GM12875 (cell line): ENCODE data around the gene UBE2I.
"Not testable (repeated sequence)": the region's sequence is repeated elsewhere in the genome, so short reads cannot be mapped to it uniquely, and the experiment has no call there.

Source experiments
- H3K4me3 ChIP-seq: one replicate; pipeline ENCODE4 v1.5.1; 2011; ENCODE audit warnings: low read depth, low read length, control low read depth
- TF ChIP-seq, protein P1 (sequence below): IDR thresholded peaks from 2 replicates; pipeline ENCODE4 v1.5.1; 2011; ENCODE audit warnings: low read depth, mild to moderate bottlenecking, control low read depth, inconsistent platforms, low read length, moderate library complexity, borderline replicate concordance; ENCODE audit not compliant: insufficient read depth

The UBE2I gene

DNA sequence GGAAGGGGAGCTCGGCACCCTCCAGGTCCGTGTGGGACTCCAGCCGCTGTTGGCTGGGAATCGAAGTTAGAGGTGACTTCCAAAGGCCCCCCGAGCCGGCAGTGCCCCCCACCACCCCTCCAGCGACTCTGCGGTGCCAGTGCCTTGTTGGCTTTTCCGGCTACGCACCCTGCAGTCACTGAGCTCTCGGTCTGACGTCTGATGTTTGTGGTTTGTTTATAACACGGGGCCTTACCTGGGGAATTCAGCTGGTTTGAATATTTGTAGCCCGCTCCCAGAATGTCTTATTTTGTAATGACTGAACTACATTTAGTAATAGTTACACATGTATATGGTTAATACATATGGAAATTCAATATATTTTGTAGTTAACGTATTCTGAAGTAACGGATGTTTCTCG, 17.0 kb downstream of the UBE2I start:
- TF ChIP-seq, protein P1, sequence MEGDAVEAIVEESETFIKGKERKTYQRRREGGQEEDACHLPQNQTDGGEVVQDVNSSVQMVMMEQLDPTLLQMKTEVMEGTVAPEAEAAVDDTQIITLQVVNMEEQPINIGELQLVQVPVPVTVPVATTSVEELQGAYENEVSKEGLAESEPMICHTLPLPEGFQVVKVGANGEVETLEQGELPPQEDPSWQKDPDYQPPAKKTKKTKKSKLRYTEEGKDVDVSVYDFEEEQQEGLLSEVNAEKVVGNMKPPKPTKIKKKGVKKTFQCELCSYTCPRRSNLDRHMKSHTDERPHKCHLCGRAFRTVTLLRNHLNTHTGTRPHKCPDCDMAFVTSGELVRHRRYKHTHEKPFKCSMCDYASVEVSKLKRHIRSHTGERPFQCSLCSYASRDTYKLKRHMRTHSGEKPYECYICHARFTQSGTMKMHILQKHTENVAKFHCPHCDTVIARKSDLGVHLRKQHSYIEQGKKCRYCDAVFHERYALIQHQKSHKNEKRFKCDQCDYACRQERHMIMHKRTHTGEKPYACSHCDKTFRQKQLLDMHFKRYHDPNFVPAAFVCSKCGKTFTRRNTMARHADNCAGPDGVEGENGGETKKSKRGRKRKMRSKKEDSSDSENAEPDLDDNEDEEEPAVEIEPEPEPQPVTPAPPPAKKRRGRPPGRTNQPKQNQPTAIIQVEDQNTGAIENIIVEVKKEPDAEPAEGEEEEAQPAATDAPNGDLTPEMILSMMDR, result no peak
- H3K4me3 ChIP-seq, result no peak overlapping the region

DNA sequence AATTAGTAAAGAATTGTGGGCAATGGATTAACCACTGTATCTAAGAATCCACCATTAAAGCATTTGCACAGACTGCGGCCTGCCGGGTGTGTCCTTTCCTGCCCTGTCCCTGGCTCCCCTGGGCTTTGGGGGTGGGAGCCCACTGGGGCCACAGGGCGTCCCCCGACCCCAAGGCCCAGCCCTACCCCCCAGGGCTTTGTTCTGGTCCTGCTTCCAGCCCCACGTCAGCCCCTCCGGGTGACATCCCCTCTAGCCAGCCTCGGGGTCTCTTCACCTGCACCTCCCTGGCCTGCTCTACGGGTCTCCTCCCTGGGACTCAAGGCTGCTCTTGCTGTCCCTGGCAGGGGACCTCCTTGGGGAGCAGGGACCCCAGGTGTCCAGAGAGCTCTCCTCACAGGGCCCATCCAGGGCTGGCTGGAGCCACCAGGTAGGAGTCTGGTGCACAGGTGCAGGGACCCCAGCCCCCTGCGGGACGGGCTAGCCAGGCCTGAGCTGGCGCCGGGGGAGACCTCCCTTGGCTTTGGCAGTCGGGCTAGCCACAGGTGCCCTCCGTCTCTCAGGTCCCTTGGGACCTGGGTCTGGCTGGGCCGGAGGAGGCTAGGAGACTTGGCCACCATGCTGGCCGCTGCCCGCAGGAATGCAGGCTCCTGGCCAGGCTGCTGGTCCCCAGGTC, 17.6 kb downstream of the UBE2I start:
- no peak overlapping the region for H3K4me3 ChIP-seq
- TF ChIP-seq, protein P1, result no peak

- TF ChIP-seq, protein P1, result no peak
- H3K4me3 ChIP-seq, result no peak overlapping the region
Measured at GRCh38 chr16:1327619-1327947, 18.1 kb downstream of the UBE2I start.

GRCh38 chr16:1328136-1328535, 18.7 kb downstream of the UBE2I start:
- not testable (repeated sequence) for H3K4me3 ChIP-seq

DNA sequence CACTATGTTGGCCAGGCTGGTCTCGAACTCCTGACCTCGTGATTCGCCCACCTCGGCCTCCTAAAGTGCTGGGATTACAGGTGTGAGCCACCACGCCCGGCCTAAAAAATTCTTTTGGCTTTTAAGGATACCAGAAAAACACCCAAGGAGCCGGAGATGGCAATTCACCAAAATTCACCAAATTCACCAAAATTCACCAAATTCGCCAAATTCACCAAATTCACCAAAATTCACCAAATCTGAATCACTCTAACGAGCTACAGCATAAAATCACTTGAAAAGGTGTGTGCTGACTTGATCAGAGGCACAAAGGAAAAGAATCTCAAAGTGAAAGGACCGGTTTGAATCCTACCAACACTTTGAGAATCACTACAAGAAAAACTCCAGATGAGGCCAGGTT, 19.5 kb downstream of the UBE2I start:
- H3K4me3 ChIP-seq, result not testable (repeated sequence)

GRCh38 chr16:1330260-1330914, 21.0 kb downstream of the UBE2I start:
- no peak overlapping the region for H3K4me3 ChIP-seq
- TF ChIP-seq, protein P1, result peak; percentile 86

GRCh38 chr16:1330931-1331711, 21.7 kb downstream of the UBE2I start:
- no peak overlapping the region for H3K4me3 ChIP-seq
- TF ChIP-seq, protein P1, result no peak
